ENCODE results near the gene SNX8.

- TF ChIP-seq CTCF (IDR thresholded peaks at IDR 0.05), result no peak
- TF ChIP-seq POLR2AphosphoS5 (IDR thresholded peaks at IDR 0.05), result no peak
- TF ChIP-seq POLR2A (IDR thresholded peaks at IDR 0.05), result no peak
- TF ChIP-seq EP300 (IDR thresholded peaks at IDR 0.05), result no peak
Measured at GRCh38 chr7:2263176-2263575, 51.1 kb downstream of the SNX8 start.

All from stomach (tissue), 4 donors.